OCI-LY7 (cell line): ENCODE results near the gene TGFBR3. TPM values are rescaled to one million over a fixed set of nuclear protein-coding genes. Genes with fewer than 3 reads are reported as not detected.

Source experiments
- BruUV-seq: library from RNA; stranded (reverse); fragments of 400-500 nt; replicated peaks from 2 replicates; lab custom pipeline; 2021; lab: Mats Ljungman, UMichigan
- CTCF ChIA-PET: fragments of 300-600 bp; sonication (Branson Sonifier 250); formaldehyde crosslinking; loops from one replicate; lab custom pipeline; 2022; ENCODE audit warnings: antibody characterized with exemption; ENCODE audit not compliant: unreplicated experiment; lab: Charles Lee
- POLR2A ChIA-PET: fragments of 300-600 bp; sonication (Branson Sonifier 250); formaldehyde crosslinking; loops from one replicate; lab custom pipeline; 2022; ENCODE audit warnings: antibody characterized with exemption; lab: Charles Lee
- DNase-seq: peaks from one replicate; pipeline ENCODE4 v3.0.0-alpha.2; 2015; ENCODE audit warnings: low spot score
- H2AFZ ChIP-seq: fragments of 200-600 bp; sonication (generic), shearing (Covaris generic); 2 replicates; pipeline ENCODE4 v1.6.1; 2014; ENCODE audit warnings: mild to moderate bottlenecking, antibody characterized with exemption, low read length, moderate library complexity
- H3K27ac ChIP-seq: fragments of 200-600 bp; sonication (generic); 2 replicates; pipeline ENCODE4 v1.5.1; 2014; ENCODE audit warnings: mixed run types, low read depth, mild to moderate bottlenecking, moderate library complexity, low read length, inconsistent platforms; ENCODE audit not compliant: poor library complexity, severe bottlenecking
- H3K36me3 ChIP-seq: fragments of 200-600 bp; sonication (generic); 2 replicates; pipeline ENCODE4 v1.6.1; 2014; ENCODE audit warnings: mild to moderate bottlenecking, antibody characterized with exemption, low read length, moderate library complexity, mixed read lengths; ENCODE audit not compliant: insufficient read depth
- H3K4me1 ChIP-seq: fragments of 200-600 bp; sonication (generic); 2 replicates; pipeline ENCODE4 v1.5.1; 2014; ENCODE audit warnings: mild to moderate bottlenecking, low read length; ENCODE audit not compliant: insufficient read depth, poor library complexity, severe bottlenecking
- H3K4me2 ChIP-seq: fragments of 200-600 bp; sonication (generic); 2 replicates; pipeline ENCODE4 v1.6.1; 2014; ENCODE audit warnings: mild to moderate bottlenecking, low read length
- H3K4me3 ChIP-seq: fragments of 200-600 bp; sonication (generic); 2 replicates; pipeline ENCODE4 v1.5.1; 2014; ENCODE audit warnings: mild to moderate bottlenecking, low read depth, low read length; ENCODE audit not compliant: poor library complexity, severe bottlenecking
- H3K79me2 ChIP-seq: fragments of 200-600 bp; sonication (generic); 2 replicates; pipeline ENCODE4 v1.6.1; 2016; ENCODE audit warnings: low read depth, mild to moderate bottlenecking, low read length, moderate library complexity, mixed read lengths; ENCODE audit not compliant: insufficient read depth
- H3K9me2 ChIP-seq: fragments of 200-600 bp; sonication (generic); 2 replicates; pipeline ENCODE4 v1.6.1; 2016; ENCODE audit warnings: mild to moderate bottlenecking, low read length, mixed read lengths; ENCODE audit not compliant: insufficient read depth
- H3K9me3 ChIP-seq: fragments of 200-600 bp; sonication (generic); 2 replicates; pipeline ENCODE4 v1.6.1; 2014; ENCODE audit warnings: mild to moderate bottlenecking, mixed run types, low read length, mixed read lengths
- H4K20me1 ChIP-seq: fragments of 200-600 bp; sonication (generic); 2 replicates; pipeline ENCODE4 v1.6.1; 2014; ENCODE audit warnings: mild to moderate bottlenecking, antibody characterized with exemption, low read length, moderate library complexity, mixed read lengths; ENCODE audit not compliant: insufficient read depth
- EZH2phosphoT487 ChIP-seq: fragments of 200-600 bp; sonication (generic); IDR thresholded peaks from 2 replicates; pipeline ENCODE4 v1.6.1; 2018; ENCODE audit warnings: low read depth, borderline replicate concordance, mild to moderate bottlenecking, mixed run types, antibody characterized with exemption, low read length, moderate library complexity, mixed read lengths
- intact Hi-C: fragments of 100-400 bp; cut with micrococcal nuclease; formaldehyde crosslinking; loops from one replicate; pipeline ENCODE4 v1.10.0; 2022; ENCODE audit not compliant: unreplicated experiment
- total RNA-seq, 2 experiments: library from RNA; depleted of rRNA in 1 of 2; stranded (reverse); fragments of >200 nt in 1 of 2; shearing (Covaris generic) in 1 of 2; gene quantifications; 2 replicates each; pipeline ENCODE4 v1.2.3, GENCODE V29; 2014 to 2022
- TF ChIP-seq, protein P1 (sequence below): fragments of 200-600 bp; sonication (generic); conservative IDR thresholded peaks from 2 replicates; pipeline ENCODE4 v1.5.1; 2014; ENCODE audit warnings: mild to moderate bottlenecking, antibody characterized with exemption, low read length, moderate library complexity, mixed read lengths

The TGFBR3 gene
- total RNA-seq, 2 experiments from 2014 or later, result not detected

DNA sequence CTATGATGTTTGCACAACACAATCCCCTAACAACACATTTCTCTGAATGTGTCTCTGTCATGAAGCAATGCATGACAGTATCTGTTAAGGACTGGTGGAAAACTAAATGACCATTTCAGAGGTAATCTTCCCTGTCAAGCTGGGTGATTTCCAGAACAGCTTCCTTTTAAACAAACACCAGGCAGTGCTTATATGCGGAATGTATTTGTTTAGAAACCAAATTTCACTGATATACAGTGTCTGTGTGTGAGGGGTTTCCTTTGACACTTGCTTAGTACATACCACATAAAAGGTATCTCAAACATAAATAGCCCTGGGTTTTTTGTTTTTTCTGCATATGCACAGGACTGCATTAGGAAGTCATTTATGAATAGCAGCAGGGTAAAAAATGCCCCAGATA, 95.6 kb downstream of the TGFBR3 start:
- ChIA-PET CTCF (interaction anchor here (0.6 kb wide), 1 partner anchor 561 kb away, joined by 4 read pairs; no protein-coding TSS in a partner anchor), POLR2A (interaction anchor here (0.8 kb wide), 1 partner anchor 301 kb away, joined by 3 read pairs; no protein-coding TSS in a partner anchor)
- no peaks in the 10 kb centered on the region for H3K79me2 ChIP-seq
- H3K27ac ChIP-seq, result no peak overlapping the region
- H3K36me3 ChIP-seq, result no peaks in the 10 kb centered on the region
- H3K4me2 ChIP-seq, result no peak overlapping the region
- no peak for TF ChIP-seq EZH2phosphoT487
- TF ChIP-seq, protein P1, sequence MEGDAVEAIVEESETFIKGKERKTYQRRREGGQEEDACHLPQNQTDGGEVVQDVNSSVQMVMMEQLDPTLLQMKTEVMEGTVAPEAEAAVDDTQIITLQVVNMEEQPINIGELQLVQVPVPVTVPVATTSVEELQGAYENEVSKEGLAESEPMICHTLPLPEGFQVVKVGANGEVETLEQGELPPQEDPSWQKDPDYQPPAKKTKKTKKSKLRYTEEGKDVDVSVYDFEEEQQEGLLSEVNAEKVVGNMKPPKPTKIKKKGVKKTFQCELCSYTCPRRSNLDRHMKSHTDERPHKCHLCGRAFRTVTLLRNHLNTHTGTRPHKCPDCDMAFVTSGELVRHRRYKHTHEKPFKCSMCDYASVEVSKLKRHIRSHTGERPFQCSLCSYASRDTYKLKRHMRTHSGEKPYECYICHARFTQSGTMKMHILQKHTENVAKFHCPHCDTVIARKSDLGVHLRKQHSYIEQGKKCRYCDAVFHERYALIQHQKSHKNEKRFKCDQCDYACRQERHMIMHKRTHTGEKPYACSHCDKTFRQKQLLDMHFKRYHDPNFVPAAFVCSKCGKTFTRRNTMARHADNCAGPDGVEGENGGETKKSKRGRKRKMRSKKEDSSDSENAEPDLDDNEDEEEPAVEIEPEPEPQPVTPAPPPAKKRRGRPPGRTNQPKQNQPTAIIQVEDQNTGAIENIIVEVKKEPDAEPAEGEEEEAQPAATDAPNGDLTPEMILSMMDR, result no peak
- intact Hi-C loops, result no loop called here
- no peak overlapping the region for H2AFZ ChIP-seq
- H3K9me2 ChIP-seq, result no peaks in the 10 kb centered on the region
- no TSS peak for BruUV-seq
- no peak for DNase-seq
- H3K4me1 ChIP-seq, result no peaks in the 10 kb centered on the region
- H3K9me3 ChIP-seq, result no peaks in the 10 kb centered on the region
- H4K20me1 ChIP-seq, result no peaks in the 10 kb centered on the region
- no peak overlapping the region for H3K4me3 ChIP-seq

DNA sequence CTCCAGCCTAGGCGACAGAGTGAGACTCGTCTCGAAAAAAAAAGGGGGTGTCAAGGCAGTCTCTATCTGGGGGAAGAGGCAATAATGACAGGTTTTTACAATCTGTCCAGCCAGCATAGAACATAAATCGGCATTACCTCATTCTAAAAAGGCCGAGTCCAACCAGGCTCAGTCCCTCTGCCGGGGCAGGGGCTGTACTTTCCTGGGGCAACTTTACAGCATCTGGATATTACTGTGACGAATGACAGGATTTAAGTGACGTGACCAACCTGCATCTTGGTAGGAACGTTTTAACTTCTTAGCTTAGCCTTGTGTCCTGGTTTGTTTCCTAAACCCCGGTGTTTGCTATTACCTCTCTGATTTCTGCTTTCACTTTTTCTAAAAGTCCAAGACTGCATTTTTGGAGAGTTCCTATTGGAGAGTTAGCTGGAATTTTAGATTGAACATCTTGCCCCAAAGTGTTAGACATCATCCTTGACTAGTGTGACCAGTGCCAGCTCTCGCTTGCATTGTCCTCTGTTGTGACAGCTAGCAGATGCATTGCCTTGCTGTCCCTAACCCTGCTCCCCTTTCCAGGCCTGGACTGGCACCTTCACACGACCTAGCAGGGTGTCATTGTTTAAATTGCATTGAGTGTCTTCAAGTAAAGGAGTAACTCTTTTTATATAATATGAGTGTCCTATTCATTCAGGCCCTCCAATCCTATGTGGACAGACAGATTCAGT, 96.5 kb downstream of the TGFBR3 start:
- Histone ChIP-seq H3K27ac (no peak overlapping the region), H3K4me3 (no peak overlapping the region), H3K36me3 (no peaks in the 10 kb centered on the region), H3K4me1 (no peaks in the 10 kb centered on the region), H3K79me2 (no peaks in the 10 kb centered on the region), H3K4me2 (no peak overlapping the region), H4K20me1 (no peaks in the 10 kb centered on the region), H3K9me3 (no peaks in the 10 kb centered on the region), H2AFZ (no peak overlapping the region), H3K9me2 (no peaks in the 10 kb centered on the region)
- intact Hi-C loops, result no loop called here
- no peak for DNase-seq
- TF ChIP-seq, protein P1, result no peak
- no peak for TF ChIP-seq EZH2phosphoT487
- no TSS peak for BruUV-seq
- CTCF ChIA-PET, result no interaction called here
- POLR2A ChIA-PET, result no interaction called here

DNA sequence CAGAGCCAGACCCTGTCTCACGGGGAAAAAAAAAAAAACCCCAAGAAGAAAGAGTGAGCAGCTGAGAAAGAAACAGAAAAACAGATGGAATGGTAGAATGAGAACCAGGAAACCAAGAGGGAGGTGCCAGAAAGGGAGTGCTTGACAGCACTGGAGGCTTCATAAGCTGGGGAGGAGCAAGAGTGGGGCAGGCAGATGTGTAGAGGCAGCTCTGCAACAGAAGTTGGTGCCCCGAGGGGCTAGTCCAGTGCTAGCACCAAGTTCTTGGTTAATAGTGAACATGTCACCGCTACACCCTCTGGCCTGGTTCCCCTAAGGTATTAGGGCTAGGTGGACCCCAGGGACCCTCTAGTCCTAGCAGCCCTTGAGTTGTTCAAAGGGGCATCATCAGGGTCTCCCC, 98.0 kb downstream of the TGFBR3 start:
- POLR2A ChIA-PET, result interaction anchor here (1.1 kb wide), 1 partner anchor 25 kb away, joined by 3 read pairs; no protein-coding TSS in a partner anchor
- no peaks in the 10 kb centered on the region for H3K9me3 ChIP-seq
- H3K4me3 ChIP-seq, result no peak overlapping the region
- no peaks in the 10 kb centered on the region for H3K79me2 ChIP-seq
- H3K36me3 ChIP-seq, result no peaks in the 10 kb centered on the region
- no peak overlapping the region for H2AFZ ChIP-seq
- no peaks in the 10 kb centered on the region for H3K4me1 ChIP-seq
- no peaks in the 10 kb centered on the region for H4K20me1 ChIP-seq
- H3K4me2 ChIP-seq, result no peak overlapping the region
- TF ChIP-seq, protein P1, result no peak
- no peak for TF ChIP-seq EZH2phosphoT487
- BruUV-seq, result no TSS peak
- no peak overlapping the region for H3K27ac ChIP-seq
- no peak for DNase-seq
- intact Hi-C loops, result no loop called here
- CTCF ChIA-PET, result no interaction called here
- no peaks in the 10 kb centered on the region for H3K9me2 ChIP-seq
